ENCODE measurements around the gene ADCYAP1.

Gene ADCYAP1

GRCh38 chr18:911486-911885 lies 6.8 kb downstream of the ADCYAP1 start:
- DNase-seq: no peak
- no peak overlapping the region for H3K4me3 Mint-ChIP-seq
- peaks cover 94% of the 10 kb centered on the region for H3K27me3 Mint-ChIP-seq (ENCODE audit: low read depth, poor library complexity)
- no peak overlapping the region for H3K27ac Mint-ChIP-seq
- H3K4me1 Mint-ChIP-seq: peaks cover 11% of the 10 kb centered on the region
- no peaks in the 10 kb centered on the region for H3K36me3 Mint-ChIP-seq (ENCODE audit: low read depth)
- no peaks in the 10 kb centered on the region for H3K9me3 Mint-ChIP-seq
- TF ChIP-seq CTCF (IDR thresholded peaks at IDR 0.05): no peak

- peaks cover 74% of the 10 kb centered on the region for H3K27me3 Mint-ChIP-seq (ENCODE audit: low read depth, poor library complexity)
- no peaks in the 10 kb centered on the region for H3K36me3 Mint-ChIP-seq (ENCODE audit: low read depth)
- DNase-seq: no peak
- no peak for TF ChIP-seq CTCF (IDR thresholded peaks at IDR 0.05)
- no peak overlapping the region for H3K27ac Mint-ChIP-seq
- H3K4me3 Mint-ChIP-seq: no peak overlapping the region
- H3K4me1 Mint-ChIP-seq: peaks cover 6% of the 10 kb centered on the region
- H3K9me3 Mint-ChIP-seq: no peaks in the 10 kb centered on the region
Measured at GRCh38 chr18:916562-916961, 11.9 kb downstream of the ADCYAP1 start.

- Mint-ChIP-seq H3K36me3 (ENCODE audit: low read depth) (no peaks in the 10 kb centered on the region), H3K27ac (no peak overlapping the region), H3K27me3 (ENCODE audit: low read depth, poor library complexity) (peaks cover 52% of the 10 kb centered on the region), H3K4me1 (peaks cover 16% of the 10 kb centered on the region), H3K4me3 (no peak overlapping the region), H3K9me3 (no peaks in the 10 kb centered on the region)
- no peak for DNase-seq
- no peak for TF ChIP-seq CTCF (IDR thresholded peaks at IDR 0.05)
Measured at GRCh38 chr18:919078-919477, 14.4 kb downstream of the ADCYAP1 start.

GRCh38 chr18:923144-923866 lies 18.6 kb downstream of the ADCYAP1 start:
- Mint-ChIP-seq H3K27me3 (ENCODE audit: low read depth, poor library complexity) (peaks cover 32% of the 10 kb centered on the region), H3K36me3 (ENCODE audit: low read depth) (no peaks in the 10 kb centered on the region), H3K4me1 (peaks cover 19% of the 10 kb centered on the region), H3K4me3 (no peak overlapping the region), H3K9me3 (no peaks in the 10 kb centered on the region), H3K27ac (no peak overlapping the region)
- no peak for TF ChIP-seq CTCF (IDR thresholded peaks at IDR 0.05)
- no peak for DNase-seq

- peaks cover 22% of the 10 kb centered on the region for H3K27me3 Mint-ChIP-seq (ENCODE audit: low read depth, poor library complexity)
- H3K27ac Mint-ChIP-seq: no peak overlapping the region
- no peaks in the 10 kb centered on the region for H3K9me3 Mint-ChIP-seq
- H3K36me3 Mint-ChIP-seq (ENCODE audit: low read depth): no peaks in the 10 kb centered on the region
- peaks cover 21% of the 10 kb centered on the region for H3K4me1 Mint-ChIP-seq
- DNase-seq: no peak
- H3K4me3 Mint-ChIP-seq: no peak overlapping the region
- TF ChIP-seq CTCF (IDR thresholded peaks at IDR 0.05): no peak
Measured at GRCh38 chr18:924987-925386, 20.3 kb downstream of the ADCYAP1 start.

- H3K9me3 Mint-ChIP-seq: no peaks in the 10 kb centered on the region
- TF ChIP-seq CTCF (IDR thresholded peaks at IDR 0.05): no peak
- no peak overlapping the region for H3K27ac Mint-ChIP-seq
- peaks cover 26% of the 10 kb centered on the region for H3K27me3 Mint-ChIP-seq (ENCODE audit: low read depth, poor library complexity)
- H3K36me3 Mint-ChIP-seq (ENCODE audit: low read depth): no peaks in the 10 kb centered on the region
- H3K4me3 Mint-ChIP-seq: no peak overlapping the region
- no peak for DNase-seq
- H3K4me1 Mint-ChIP-seq: peaks cover 21% of the 10 kb centered on the region
Measured at GRCh38 chr18:926946-927345, 22.3 kb downstream of the ADCYAP1 start.
